DMS153 treated with DMSO at 0.1 percent for 48 hours (cell line): Measurements from ENCODE around the gene CDH2.
A peak's percentile ranks its signal among the peaks of the same experiment; 100 is the strongest.

Source experiments
- DNase-seq: peaks from one replicate; lab custom pipeline; 2025; ENCODE audit not compliant: unreplicated experiment; lab: John Stamatoyannopoulos, UW

The CDH2 gene

GRCh38 chr18:28176948-28177827, at the start of gene CDH2:
CDH2 (minus strand) TSS chr18:28177130; CDS start chr18:28177022, 108 bp downstream.
- peak; percentile 61 for DNase-seq

- no peak for DNase-seq
Observed at GRCh38 chr18:28212060-28212459, 35.1 kb upstream of the CDH2 start.

GRCh38 chr18:28208712-28209265, 31.9 kb upstream of the CDH2 start:
- DNase-seq: no peak

GRCh38 chr18:28208268-28208667, 31.3 kb upstream of the CDH2 start:
- DNase-seq: no peak

GRCh38 chr18:28204154-28204553, 27.2 kb upstream of the CDH2 start:
- no peak for DNase-seq

- no peak for DNase-seq
Observed at GRCh38 chr18:28201056-28201455, 24.1 kb upstream of the CDH2 start.

- no peak for DNase-seq
Observed at GRCh38 chr18:28198620-28199019, 21.7 kb upstream of the CDH2 start.

- no peak for DNase-seq
Observed at GRCh38 chr18:28193177-28193778, 16.3 kb upstream of the CDH2 start.

GRCh38 chr18:28189400-28190239, 12.7 kb upstream of the CDH2 start:
- no peak for DNase-seq

- DNase-seq: no peak
Observed at GRCh38 chr18:28185121-28185520, 8.2 kb upstream of the CDH2 start.

GRCh38 chr18:28183418-28184078, 6.6 kb upstream of the CDH2 start:
- DNase-seq: no peak

- DNase-seq: no peak
Observed at GRCh38 chr18:28181616-28182015, 4.7 kb upstream of the CDH2 start.

GRCh38 chr18:28178720-28179119, 1.8 kb upstream of the CDH2 start:
- no peak for DNase-seq

- peak; percentile 50 for DNase-seq
Observed at GRCh38 chr18:28177828-28178635, 1.1 kb upstream of the CDH2 start.

GRCh38 chr18:28176698-28176947, 307 bp downstream of the CDH2 start:
- no peak for DNase-seq

- DNase-seq: peak; percentile 56
Observed at GRCh38 chr18:28175930-28176697, 816 bp downstream of the CDH2 start.

GRCh38 chr18:28175150-28175929, 1.6 kb downstream of the CDH2 start:
- no peak for DNase-seq

GRCh38 chr18:28174181-28174905, 2.6 kb downstream of the CDH2 start:
- no peak for DNase-seq
